GM12878 (cell line): ENCODE data around the gene ZFHX2. TPM values are rescaled to one million over a fixed set of nuclear protein-coding genes. Genes with fewer than 3 reads are reported as not detected.
"Not testable (repeated sequence)": the region's sequence is repeated elsewhere in the genome, so short reads cannot be mapped to it uniquely, and the experiment has no call there.

Source experiments
- ATAC-seq: fragments of 200-7000 bp; cut with Tn5 transposase; 3 replicates; pipeline ENCODE4 v1.9.1; 2020; ENCODE audit warnings: mild to moderate bottlenecking, moderate library complexity
- BruUV-seq: library from RNA; stranded (reverse); fragments of 400-500 nt; replicated peaks from 2 replicates; lab custom pipeline; 2021; lab: Mats Ljungman, UMichigan
- CTCF ChIA-PET: fragments of 300-600 bp; sonication (Branson Sonifier 250); formaldehyde crosslinking; extraction: SDS; loops from one replicate; lab custom pipeline; 2021; ENCODE audit warnings: inconsistent platforms; lab: Yijun Ruan, JAX
- POLR2A ChIA-PET: fragments of 350-600 bp; formaldehyde crosslinking; extraction: SDS; loops from one replicate; lab custom pipeline; 2021; ENCODE audit warnings: inconsistent platforms; lab: Charles Lee
- RAD21 ChIA-PET: fragments of 300-600 bp; sonication (Branson Sonifier 250); formaldehyde crosslinking; loops from one replicate; lab custom pipeline; 2023; ENCODE audit warnings: antibody characterized with exemption; ENCODE audit not compliant: unreplicated experiment; lab: Charles Lee
- SMC1A ChIA-PET: fragments of 300-600 bp; sonication (Branson Sonifier 250); formaldehyde crosslinking; loops from one replicate; lab custom pipeline; 2023; ENCODE audit not compliant: unreplicated experiment, uncharacterized antibody; lab: Charles Lee
- DNase-seq: peaks from one replicate; pipeline ENCODE4 v3.0.0-alpha.2; 2011; ENCODE audit warnings: low read depth, low spot score
- FAIRE-seq: peaks from 3 replicates; lab custom pipeline; 2011; peaks lifted over from hg19 to GRCh38; lab: Jason Lieb, UNC
- H2AFZ ChIP-seq: 2 replicates; pipeline ENCODE4 v1.6.0; 2011; ENCODE audit warnings: low read depth, low read length, control low read depth; ENCODE audit not compliant: control insufficient read depth
- H3K27ac ChIP-seq: 2 replicates; pipeline ENCODE4 v1.5.1; 2011; ENCODE audit warnings: control low read depth; ENCODE audit not compliant: control insufficient read depth, insufficient read depth
- H3K27me3 ChIP-seq, 2 experiments: replicated peaks in 1 of 2; 2 replicates each; pipeline versions ENCODE4 v1.6.0 to v1.6.1; 2011; ENCODE audit warnings: low read length in 1 of 2; ENCODE audit not compliant: control insufficient read depth in 2 of 2, insufficient read depth in 2 of 2
- H3K36me3 ChIP-seq, 2 experiments: 2 replicates each; pipeline ENCODE4 v1.5.1; 2011; ENCODE audit warnings: low read length in 1 of 2; ENCODE audit not compliant: control insufficient read depth in 2 of 2, insufficient read depth in 2 of 2
- H3K4me1 ChIP-seq: 2 replicates; pipeline ENCODE4 v1.6.1; 2011; ENCODE audit warnings: mild to moderate bottlenecking, low read length, moderate library complexity, mixed read lengths; ENCODE audit not compliant: control insufficient read depth, insufficient read depth
- H3K4me2 ChIP-seq: 2 replicates; pipeline ENCODE4 v1.6.0; 2011; ENCODE audit warnings: control low read depth; ENCODE audit not compliant: control insufficient read depth, insufficient read depth
- H3K4me3 ChIP-seq: fragments of 200-600 bp; sonication (generic); 2 replicates; pipeline ENCODE4 v1.5.1; 2016
- H3K79me2 ChIP-seq: 2 replicates; pipeline ENCODE4 v1.6.0; 2011; ENCODE audit warnings: low read length; ENCODE audit not compliant: control insufficient read depth, insufficient read depth
- H3K9ac ChIP-seq: 2 replicates; pipeline ENCODE4 v1.8.0; 2011; ENCODE audit warnings: low read length, control low read depth, mixed read lengths; ENCODE audit not compliant: control insufficient read depth, insufficient read depth
- H3K9me3 ChIP-seq: replicated peaks from 3 replicates; pipeline ENCODE4 v1.5.1; 2011; ENCODE audit warnings: mild to moderate bottlenecking, low read length; ENCODE audit not compliant: control insufficient read depth, insufficient read depth
- H4K20me1 ChIP-seq: 2 replicates; pipeline ENCODE4 v1.6.0; 2011; ENCODE audit not compliant: control insufficient read depth, insufficient read depth
- JUNB ChIP-seq: IDR thresholded peaks from 2 replicates; pipeline ENCODE4 v1.6.1; 2016; ENCODE audit warnings: antibody characterized with exemption, mild to moderate bottlenecking
- NFYA ChIP-seq: IDR thresholded peaks from 2 replicates; pipeline ENCODE4 v1.6.1; 2011; ENCODE audit warnings: low read depth, mild to moderate bottlenecking, low read length, improper control_type of control experiment, borderline replicate concordance
- RBBP5 ChIP-seq: fragments of 200-600 bp; sonication (generic); conservative IDR thresholded peaks from 2 replicates; pipeline ENCODE4 v1.6.1; 2016
- ZBED1 ChIP-seq: IDR thresholded peaks from 2 replicates; pipeline ENCODE4 v1.6.1; 2016; ENCODE audit warnings: borderline replicate concordance
- WGBS: methylation state at CpG from one replicate; pipeline ENCODE4 v1.1.6; 2016; ENCODE audit warnings: low lambda C conversion rate; ENCODE audit not compliant: insufficient replicate concordance, insufficient coverage; ENCODE audit errors: missing lambda C conversion rate; 5-methylcytosine and 5-hydroxymethylcytosine counted together
- in situ Hi-C: fragments of 300-500 bp; cut with MboI; formaldehyde crosslinking; loops from 9 replicates; pipeline ENCODE4 v1.14.3; 2018; ENCODE audit warnings: mixed read lengths
- intact Hi-C: fragments of 100-400 bp; cut with micrococcal nuclease; formaldehyde crosslinking; loops from one replicate; pipeline ENCODE4 v1.14.2; 2022; ENCODE audit not compliant: unreplicated experiment
- polyA plus RNA-seq, 11 experiments: library from polyadenylated mRNA; depleted of rRNA in 4 of 11; unstranded in 6 of 11; stranded (reverse) in 5 of 11; fragments of >200 nt; fragmentation: Nextera tagmentation in 4 of 11; fragmentation: Illumina TruSeq in 1 of 11; extraction: Ambion mirVana in 4 of 11; extraction: Trizol in 1 of 11; gene quantifications; 1 replicate in 1 of 11; 2 replicates in 10 of 11; pipeline versions ENCODE4 v1.2.1 to v1.2.3, GENCODE V29; 2011 to 2016; ENCODE audit warnings: inconsistent platforms in 2 of 11, missing spikeins in 2 of 11, low read depth in 1 of 11
- total RNA-seq, 4 experiments: library from RNA; depleted of rRNA in 3 of 4; stranded (reverse); fragments of >200 nt in 3 of 4; fragmentation: Illumina TruSeq in 1 of 4; extraction: Trizol in 1 of 4; gene quantifications; 2 replicates each; pipeline versions ENCODE4 v1.2.1 to v1.2.3, GENCODE V29; 2013 to 2021
- TF ChIP-seq, protein P1 (sequence below), 3 experiments: IDR thresholded peaks in 2 of 3; conservative IDR thresholded peaks in 1 of 3; 2 replicates each; pipeline ENCODE4 v1.5.1; 2011; ENCODE audit warnings: low read depth in 3 of 3, low read length in 3 of 3, mild to moderate bottlenecking in 3 of 3, control low read depth in 2 of 3, moderate library complexity in 2 of 3, inconsistent platforms in 1 of 3, mixed read lengths in 1 of 3; ENCODE audit not compliant: control insufficient read depth in 2 of 3, insufficient read depth in 1 of 3; ENCODE audit errors: extremely low read depth in 1 of 3
- TF ChIP-seq, protein P2 (sequence below): fragments of 450-650 bp; conservative IDR thresholded peaks from 2 replicates; pipeline ENCODE4 v1.6.1; 2017; ENCODE audit warnings: mild to moderate bottlenecking, moderate library complexity
- TF ChIP-seq, protein P3 (sequence below): fragments of 150-350 bp; IDR thresholded peaks from 2 replicates; pipeline ENCODE4 v1.6.1; 2016; ENCODE audit warnings: low read depth, low read length

ZFHX2 gene
- total and polyA plus RNA-seq, 10 of the 15 experiments (the other 5 are each of a cell fraction or from before 2014, with no cell fraction given), result 0.27 to 2.2 (median 0.55) TPM

DNA sequence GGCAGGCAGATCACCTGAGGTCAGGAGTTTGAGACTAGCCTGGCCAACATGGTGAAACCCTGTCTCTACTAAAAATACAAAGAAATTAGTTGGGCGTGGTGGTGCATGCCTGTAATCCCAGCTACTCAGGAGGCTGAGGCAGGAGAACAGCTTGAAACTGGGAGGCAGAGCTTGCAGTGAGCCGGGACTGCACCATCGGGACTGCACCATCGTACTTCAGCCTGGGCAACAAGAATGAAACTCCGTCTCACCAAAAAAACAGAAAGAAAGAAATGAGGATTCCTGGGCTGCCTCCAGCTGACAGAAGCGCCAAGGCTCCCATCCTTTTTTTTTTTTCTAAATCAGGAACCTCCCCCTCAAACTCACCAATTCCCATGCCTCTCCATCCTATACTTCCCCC, 14.7 kb downstream of the ZFHX2 start:
- H3K36me3 ChIP-seq, H3K9me3 ChIP-seq, SMC1A ChIA-PET, H3K9ac ChIP-seq, H3K79me2 ChIP-seq, RAD21 ChIA-PET, FAIRE-seq, BruUV-seq, H3K27me3 ChIP-seq, H3K4me3 ChIP-seq, H3K4me1 ChIP-seq, H4K20me1 ChIP-seq, H2AFZ ChIP-seq, DNase-seq, H3K27ac ChIP-seq, ATAC-seq, H3K4me2 ChIP-seq, in situ Hi-C loops: not testable (repeated sequence)
- WGBS, result 56% methylated on average over 6 of the region's 6 CpGs
- POLR2A ChIA-PET, result interaction anchor here (0.7 kb wide), 1 partner anchor 15 kb away, joined by 3 read pairs; the partner anchor contains the start of gene ZFHX2
- intact Hi-C loops, result loop anchor here (5.0 kb wide), 1 partner anchor 40 kb away; no protein-coding TSS in a partner anchor
- CTCF ChIA-PET, result interaction anchor here (0.8 to 11.4 kb wide), 5 partner anchors 23 to 210 kb away, joined by 3 to 131 read pairs (median 5); no protein-coding TSS in a partner anchor

DNA sequence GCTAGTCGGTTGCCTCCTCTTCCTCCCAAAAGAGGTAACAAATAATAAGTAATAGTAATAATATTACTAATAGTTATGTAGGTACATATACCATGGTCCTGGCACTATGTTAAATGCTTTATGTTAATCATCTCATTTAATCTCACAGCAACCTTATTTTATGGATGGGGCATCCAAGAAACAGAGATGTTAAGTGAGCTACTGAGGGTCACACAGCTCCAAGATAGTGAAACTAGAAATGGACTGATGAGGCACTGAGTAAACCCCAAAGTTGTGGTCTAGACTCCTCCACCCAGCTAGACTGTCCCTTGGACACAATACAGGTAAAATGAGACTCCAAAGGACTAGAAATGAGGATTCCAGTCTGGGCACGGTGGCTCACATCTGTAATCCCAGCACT, 15.1 kb downstream of the ZFHX2 start:
- Histone ChIP-seq H3K9ac (no peak overlapping the region), H2AFZ (no peak overlapping the region), H3K79me2 (no peaks in the 10 kb centered on the region), H3K4me3 (no peak overlapping the region), H4K20me1 (no peaks in the 10 kb centered on the region), H3K4me2 (no peak overlapping the region), H3K27ac (no peak overlapping the region), H3K9me3 (no peaks in the 10 kb centered on the region), H3K4me1 (no peaks in the 10 kb centered on the region), H3K36me3 (no peaks in the 10 kb centered on the region; a peak in 1 of 4 replicates), H3K27me3 (no peaks in the 10 kb centered on the region)
- DNase-seq, result no peak
- intact Hi-C loops, result loop anchor here (5.0 kb wide), 1 partner anchor 39 kb away; no protein-coding TSS in a partner anchor
- 94% methylated on average over 2 of the region's 2 CpGs for WGBS
- no peak for ATAC-seq
- no peak for FAIRE-seq
- in situ Hi-C loops, result no loop called here
- BruUV-seq, result no TSS peak
- ChIA-PET CTCF (interaction anchor here (0.8 to 11.4 kb wide), 5 partner anchors 24 to 210 kb away, joined by 3 to 131 read pairs (median 5); no protein-coding TSS in a partner anchor), SMC1A (no interaction called here), POLR2A (interaction anchor here (0.7 kb wide), 1 partner anchor 15 kb away, joined by 3 read pairs; the partner anchor contains the start of gene ZFHX2), RAD21 (no interaction called here)
- TF ChIP-seq NFYA (no peak), ZBED1 (no peak), RBBP5 (no peak), JUNB (no peak)
- TF ChIP-seq, protein P1, sequence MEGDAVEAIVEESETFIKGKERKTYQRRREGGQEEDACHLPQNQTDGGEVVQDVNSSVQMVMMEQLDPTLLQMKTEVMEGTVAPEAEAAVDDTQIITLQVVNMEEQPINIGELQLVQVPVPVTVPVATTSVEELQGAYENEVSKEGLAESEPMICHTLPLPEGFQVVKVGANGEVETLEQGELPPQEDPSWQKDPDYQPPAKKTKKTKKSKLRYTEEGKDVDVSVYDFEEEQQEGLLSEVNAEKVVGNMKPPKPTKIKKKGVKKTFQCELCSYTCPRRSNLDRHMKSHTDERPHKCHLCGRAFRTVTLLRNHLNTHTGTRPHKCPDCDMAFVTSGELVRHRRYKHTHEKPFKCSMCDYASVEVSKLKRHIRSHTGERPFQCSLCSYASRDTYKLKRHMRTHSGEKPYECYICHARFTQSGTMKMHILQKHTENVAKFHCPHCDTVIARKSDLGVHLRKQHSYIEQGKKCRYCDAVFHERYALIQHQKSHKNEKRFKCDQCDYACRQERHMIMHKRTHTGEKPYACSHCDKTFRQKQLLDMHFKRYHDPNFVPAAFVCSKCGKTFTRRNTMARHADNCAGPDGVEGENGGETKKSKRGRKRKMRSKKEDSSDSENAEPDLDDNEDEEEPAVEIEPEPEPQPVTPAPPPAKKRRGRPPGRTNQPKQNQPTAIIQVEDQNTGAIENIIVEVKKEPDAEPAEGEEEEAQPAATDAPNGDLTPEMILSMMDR (IDR thresholded peaks at IDR 0.05 in 2 of 3, conservative IDR thresholded peaks at IDR 0.05 in 1 of 3; ENCODE audit: control insufficient read depth in 2 of 3, extremely low read depth in 1 of 3, insufficient read depth in 1 of 3, low read depth in 3 of 3, low read length in 3 of 3), result no peak
- TF ChIP-seq, protein P2, sequence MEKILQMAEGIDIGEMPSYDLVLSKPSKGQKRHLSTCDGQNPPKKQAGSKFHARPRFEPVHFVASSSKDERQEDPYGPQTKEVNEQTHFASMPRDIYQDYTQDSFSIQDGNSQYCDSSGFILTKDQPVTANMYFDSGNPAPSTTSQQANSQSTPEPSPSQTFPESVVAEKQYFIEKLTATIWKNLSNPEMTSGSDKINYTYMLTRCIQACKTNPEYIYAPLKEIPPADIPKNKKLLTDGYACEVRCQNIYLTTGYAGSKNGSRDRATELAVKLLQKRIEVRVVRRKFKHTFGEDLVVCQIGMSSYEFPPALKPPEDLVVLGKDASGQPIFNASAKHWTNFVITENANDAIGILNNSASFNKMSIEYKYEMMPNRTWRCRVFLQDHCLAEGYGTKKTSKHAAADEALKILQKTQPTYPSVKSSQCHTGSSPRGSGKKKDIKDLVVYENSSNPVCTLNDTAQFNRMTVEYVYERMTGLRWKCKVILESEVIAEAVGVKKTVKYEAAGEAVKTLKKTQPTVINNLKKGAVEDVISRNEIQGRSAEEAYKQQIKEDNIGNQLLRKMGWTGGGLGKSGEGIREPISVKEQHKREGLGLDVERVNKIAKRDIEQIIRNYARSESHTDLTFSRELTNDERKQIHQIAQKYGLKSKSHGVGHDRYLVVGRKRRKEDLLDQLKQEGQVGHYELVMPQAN, result no peak
- TF ChIP-seq, protein P3, sequence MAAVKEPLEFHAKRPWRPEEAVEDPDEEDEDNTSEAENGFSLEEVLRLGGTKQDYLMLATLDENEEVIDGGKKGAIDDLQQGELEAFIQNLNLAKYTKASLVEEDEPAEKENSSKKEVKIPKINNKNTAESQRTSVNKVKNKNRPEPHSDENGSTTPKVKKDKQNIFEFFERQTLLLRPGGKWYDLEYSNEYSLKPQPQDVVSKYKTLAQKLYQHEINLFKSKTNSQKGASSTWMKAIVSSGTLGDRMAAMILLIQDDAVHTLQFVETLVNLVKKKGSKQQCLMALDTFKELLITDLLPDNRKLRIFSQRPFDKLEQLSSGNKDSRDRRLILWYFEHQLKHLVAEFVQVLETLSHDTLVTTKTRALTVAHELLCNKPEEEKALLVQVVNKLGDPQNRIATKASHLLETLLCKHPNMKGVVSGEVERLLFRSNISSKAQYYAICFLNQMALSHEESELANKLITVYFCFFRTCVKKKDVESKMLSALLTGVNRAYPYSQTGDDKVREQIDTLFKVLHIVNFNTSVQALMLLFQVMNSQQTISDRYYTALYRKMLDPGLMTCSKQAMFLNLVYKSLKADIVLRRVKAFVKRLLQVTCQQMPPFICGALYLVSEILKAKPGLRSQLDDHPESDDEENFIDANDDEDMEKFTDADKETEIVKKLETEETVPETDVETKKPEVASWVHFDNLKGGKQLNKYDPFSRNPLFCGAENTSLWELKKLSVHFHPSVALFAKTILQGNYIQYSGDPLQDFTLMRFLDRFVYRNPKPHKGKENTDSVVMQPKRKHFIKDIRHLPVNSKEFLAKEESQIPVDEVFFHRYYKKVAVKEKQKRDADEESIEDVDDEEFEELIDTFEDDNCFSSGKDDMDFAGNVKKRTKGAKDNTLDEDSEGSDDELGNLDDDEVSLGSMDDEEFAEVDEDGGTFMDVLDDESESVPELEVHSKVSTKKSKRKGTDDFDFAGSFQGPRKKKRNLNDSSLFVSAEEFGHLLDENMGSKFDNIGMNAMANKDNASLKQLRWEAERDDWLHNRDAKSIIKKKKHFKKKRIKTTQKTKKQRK, result no peak
